ENCODE data around the gene FIBCD1. TPM values are rescaled to one million over a fixed set of nuclear protein-coding genes. Genes with fewer than 3 reads are reported as not detected.

Gene FIBCD1
- total and polyA plus RNA-seq, 2 experiments from 2014 or later, result 4.4 to 5.6 TPM

DNA sequence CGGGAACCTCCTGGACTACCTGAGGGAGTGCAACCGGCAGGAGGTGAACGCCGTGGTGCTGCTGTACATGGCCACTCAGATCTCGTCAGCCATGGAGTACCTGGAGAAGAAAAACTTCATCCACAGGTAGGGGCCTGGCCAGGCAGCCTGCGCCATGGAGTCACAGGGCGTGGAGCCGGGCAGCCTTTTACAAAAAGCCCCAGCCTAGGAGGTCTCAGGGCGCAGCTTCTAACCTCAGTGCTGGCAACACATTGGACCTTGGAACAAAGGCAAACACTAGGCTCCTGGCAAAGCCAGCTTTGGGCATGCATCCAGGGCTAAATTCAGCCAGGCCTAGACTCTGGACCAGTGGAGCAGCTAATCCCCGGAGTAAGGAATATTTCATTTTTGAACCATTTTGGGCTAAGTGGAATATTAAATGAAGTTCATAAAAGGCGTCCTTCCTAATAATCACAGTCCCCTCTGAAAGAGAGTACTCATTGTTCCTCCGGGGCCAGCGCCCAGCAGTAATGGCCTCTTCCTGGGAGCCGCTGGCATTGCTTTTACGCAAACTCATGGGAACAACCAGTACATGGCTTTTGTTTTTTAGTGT lies 66.0 kb downstream of the FIBCD1 start (continued):
- TF ChIP-seq, protein P1, sequence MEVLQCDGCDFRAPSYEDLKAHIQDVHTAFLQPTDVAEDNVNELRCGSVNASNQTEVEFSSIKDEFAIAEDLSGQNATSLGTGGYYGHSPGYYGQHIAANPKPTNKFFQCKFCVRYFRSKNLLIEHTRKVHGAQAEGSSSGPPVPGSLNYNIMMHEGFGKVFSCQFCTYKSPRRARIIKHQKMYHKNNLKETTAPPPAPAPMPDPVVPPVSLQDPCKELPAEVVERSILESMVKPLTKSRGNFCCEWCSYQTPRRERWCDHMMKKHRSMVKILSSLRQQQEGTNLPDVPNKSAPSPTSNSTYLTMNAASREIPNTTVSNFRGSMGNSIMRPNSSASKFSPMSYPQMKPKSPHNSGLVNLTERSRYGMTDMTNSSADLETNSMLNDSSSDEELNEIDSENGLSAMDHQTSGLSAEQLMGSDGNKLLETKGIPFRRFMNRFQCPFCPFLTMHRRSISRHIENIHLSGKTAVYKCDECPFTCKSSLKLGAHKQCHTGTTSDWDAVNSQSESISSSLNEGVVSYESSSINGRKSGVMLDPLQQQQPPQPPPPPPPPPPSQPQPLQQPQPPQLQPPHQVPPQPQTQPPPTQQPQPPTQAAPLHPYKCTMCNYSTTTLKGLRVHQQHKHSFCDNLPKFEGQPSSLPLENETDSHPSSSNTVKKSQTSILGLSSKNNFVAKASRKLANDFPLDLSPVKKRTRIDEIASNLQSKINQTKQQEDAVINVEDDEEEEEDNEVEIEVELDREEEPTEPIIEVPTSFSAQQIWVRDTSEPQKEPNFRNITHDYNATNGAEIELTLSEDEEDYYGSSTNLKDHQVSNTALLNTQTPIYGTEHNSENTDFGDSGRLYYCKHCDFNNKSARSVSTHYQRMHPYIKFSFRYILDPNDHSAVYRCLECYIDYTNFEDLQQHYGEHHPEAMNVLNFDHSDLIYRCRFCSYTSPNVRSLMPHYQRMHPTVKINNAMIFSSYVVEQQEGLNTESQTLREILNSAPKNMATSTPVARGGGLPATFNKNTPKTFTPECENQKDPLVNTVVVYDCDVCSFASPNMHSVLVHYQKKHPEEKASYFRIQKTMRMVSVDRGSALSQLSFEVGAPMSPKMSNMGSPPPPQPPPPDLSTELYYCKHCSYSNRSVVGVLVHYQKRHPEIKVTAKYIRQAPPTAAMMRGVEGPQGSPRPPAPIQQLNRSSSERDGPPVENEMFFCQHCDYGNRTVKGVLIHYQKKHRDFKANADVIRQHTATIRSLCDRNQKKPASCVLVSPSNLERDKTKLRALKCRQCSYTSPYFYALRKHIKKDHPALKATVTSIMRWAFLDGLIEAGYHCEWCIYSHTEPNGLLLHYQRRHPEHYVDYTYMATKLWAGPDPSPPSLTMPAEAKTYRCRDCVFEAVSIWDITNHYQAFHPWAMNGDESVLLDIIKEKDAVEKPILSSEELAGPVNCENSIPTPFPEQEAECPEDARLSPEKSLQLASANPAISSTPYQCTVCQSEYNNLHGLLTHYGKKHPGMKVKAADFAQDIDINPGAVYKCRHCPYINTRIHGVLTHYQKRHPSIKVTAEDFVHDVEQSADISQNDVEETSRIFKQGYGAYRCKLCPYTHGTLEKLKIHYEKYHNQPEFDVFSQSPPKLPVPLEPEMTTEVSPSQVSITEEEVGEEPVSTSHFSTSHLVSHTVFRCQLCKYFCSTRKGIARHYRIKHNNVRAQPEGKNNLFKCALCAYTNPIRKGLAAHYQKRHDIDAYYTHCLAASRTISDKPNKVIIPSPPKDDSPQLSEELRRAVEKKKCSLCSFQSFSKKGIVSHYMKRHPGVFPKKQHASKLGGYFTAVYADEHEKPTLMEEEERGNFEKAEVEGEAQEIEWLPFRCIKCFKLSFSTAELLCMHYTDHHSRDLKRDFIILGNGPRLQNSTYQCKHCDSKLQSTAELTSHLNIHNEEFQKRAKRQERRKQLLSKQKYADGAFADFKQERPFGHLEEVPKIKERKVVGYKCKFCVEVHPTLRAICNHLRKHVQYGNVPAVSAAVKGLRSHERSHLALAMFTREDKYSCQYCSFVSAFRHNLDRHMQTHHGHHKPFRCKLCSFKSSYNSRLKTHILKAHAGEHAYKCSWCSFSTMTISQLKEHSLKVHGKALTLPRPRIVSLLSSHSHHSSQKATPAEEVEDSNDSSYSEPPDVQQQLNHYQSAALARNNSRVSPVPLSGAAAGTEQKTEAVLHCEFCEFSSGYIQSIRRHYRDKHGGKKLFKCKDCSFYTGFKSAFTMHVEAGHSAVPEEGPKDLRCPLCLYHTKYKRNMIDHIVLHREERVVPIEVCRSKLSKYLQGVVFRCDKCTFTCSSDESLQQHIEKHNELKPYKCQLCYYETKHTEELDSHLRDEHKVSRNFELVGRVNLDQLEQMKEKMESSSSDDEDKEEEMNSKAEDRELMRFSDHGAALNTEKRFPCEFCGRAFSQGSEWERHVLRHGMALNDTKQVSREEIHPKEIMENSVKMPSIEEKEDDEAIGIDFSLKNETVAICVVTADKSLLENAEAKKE (CRISPR knock-in tag; IDR thresholded peaks at IDR 0.05), result no peak
- TF ChIP-seq, protein P2, sequence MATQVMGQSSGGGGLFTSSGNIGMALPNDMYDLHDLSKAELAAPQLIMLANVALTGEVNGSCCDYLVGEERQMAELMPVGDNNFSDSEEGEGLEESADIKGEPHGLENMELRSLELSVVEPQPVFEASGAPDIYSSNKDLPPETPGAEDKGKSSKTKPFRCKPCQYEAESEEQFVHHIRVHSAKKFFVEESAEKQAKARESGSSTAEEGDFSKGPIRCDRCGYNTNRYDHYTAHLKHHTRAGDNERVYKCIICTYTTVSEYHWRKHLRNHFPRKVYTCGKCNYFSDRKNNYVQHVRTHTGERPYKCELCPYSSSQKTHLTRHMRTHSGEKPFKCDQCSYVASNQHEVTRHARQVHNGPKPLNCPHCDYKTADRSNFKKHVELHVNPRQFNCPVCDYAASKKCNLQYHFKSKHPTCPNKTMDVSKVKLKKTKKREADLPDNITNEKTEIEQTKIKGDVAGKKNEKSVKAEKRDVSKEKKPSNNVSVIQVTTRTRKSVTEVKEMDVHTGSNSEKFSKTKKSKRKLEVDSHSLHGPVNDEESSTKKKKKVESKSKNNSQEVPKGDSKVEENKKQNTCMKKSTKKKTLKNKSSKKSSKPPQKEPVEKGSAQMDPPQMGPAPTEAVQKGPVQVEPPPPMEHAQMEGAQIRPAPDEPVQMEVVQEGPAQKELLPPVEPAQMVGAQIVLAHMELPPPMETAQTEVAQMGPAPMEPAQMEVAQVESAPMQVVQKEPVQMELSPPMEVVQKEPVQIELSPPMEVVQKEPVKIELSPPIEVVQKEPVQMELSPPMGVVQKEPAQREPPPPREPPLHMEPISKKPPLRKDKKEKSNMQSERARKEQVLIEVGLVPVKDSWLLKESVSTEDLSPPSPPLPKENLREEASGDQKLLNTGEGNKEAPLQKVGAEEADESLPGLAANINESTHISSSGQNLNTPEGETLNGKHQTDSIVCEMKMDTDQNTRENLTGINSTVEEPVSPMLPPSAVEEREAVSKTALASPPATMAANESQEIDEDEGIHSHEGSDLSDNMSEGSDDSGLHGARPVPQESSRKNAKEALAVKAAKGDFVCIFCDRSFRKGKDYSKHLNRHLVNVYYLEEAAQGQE (IDR thresholded peaks at IDR 0.05; ENCODE audit: unreplicated experiment), result no peak
- no peak for TF ChIP-seq ZNF331 (CRISPR knock-in tag; IDR thresholded peaks at IDR 0.05; ENCODE audit: low read depth)
- TF ChIP-seq, protein P3, sequence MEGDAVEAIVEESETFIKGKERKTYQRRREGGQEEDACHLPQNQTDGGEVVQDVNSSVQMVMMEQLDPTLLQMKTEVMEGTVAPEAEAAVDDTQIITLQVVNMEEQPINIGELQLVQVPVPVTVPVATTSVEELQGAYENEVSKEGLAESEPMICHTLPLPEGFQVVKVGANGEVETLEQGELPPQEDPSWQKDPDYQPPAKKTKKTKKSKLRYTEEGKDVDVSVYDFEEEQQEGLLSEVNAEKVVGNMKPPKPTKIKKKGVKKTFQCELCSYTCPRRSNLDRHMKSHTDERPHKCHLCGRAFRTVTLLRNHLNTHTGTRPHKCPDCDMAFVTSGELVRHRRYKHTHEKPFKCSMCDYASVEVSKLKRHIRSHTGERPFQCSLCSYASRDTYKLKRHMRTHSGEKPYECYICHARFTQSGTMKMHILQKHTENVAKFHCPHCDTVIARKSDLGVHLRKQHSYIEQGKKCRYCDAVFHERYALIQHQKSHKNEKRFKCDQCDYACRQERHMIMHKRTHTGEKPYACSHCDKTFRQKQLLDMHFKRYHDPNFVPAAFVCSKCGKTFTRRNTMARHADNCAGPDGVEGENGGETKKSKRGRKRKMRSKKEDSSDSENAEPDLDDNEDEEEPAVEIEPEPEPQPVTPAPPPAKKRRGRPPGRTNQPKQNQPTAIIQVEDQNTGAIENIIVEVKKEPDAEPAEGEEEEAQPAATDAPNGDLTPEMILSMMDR (conservative IDR thresholded peaks at IDR 0.05; ENCODE audit: low read depth in 2 of 2), result no peak

All from GM23338 (cell line).